Effector memory CD4-positive, alpha-beta T cell (primary cell): ENCODE data around the gene ITPRIPL1.

Source experiments
- DNase-seq, 3 donors: peaks; one replicate each; pipeline ENCODE4 v3.0.0-alpha.2; 2020
- H3K27ac ChIP-seq: 2 replicates; pipeline ENCODE4 v1.7.0; 2013; ENCODE audit warnings: mild to moderate bottlenecking, low read length, moderate library complexity; ENCODE audit not compliant: insufficient read depth, poor library complexity, severe bottlenecking
- H3K27me3 ChIP-seq: replicated peaks from 2 replicates; pipeline ENCODE4 v1.7.0; 2013; ENCODE audit warnings: mild to moderate bottlenecking, low read length; ENCODE audit not compliant: insufficient read depth, control insufficient read depth, poor library complexity, severe bottlenecking
- H3K36me3 ChIP-seq: 2 replicates; pipeline ENCODE4 v1.7.0; 2013; ENCODE audit warnings: mild to moderate bottlenecking, low read length, moderate library complexity; ENCODE audit not compliant: control insufficient read depth, insufficient read depth
- H3K4me1 ChIP-seq: 2 replicates; pipeline ENCODE4 v1.7.0; 2013; ENCODE audit warnings: low read length, mild to moderate bottlenecking; ENCODE audit not compliant: control insufficient read depth, insufficient read depth, poor library complexity, severe bottlenecking
- H3K4me3 ChIP-seq: 2 replicates; pipeline ENCODE4 v1.7.0; 2013; ENCODE audit warnings: low read length, low read depth, mild to moderate bottlenecking; ENCODE audit not compliant: insufficient read depth, poor library complexity, severe bottlenecking
- H3K9me3 ChIP-seq: 2 replicates; pipeline ENCODE4 v1.7.0; 2013; ENCODE audit warnings: mild to moderate bottlenecking, low read length, moderate library complexity; ENCODE audit not compliant: control insufficient read depth

ITPRIPL1 gene

GRCh38 chr2:96353032-96353561 lies 28.0 kb downstream of the ITPRIPL1 start:
- H3K9me3 ChIP-seq = no peaks in the 10 kb centered on the region
- no peaks in the 10 kb centered on the region for H3K4me1 ChIP-seq
- DNase-seq = no peak
- H3K27ac ChIP-seq = no peak overlapping the region
- no peaks in the 10 kb centered on the region for H3K27me3 ChIP-seq
- H3K36me3 ChIP-seq = no peaks in the 10 kb centered on the region
- no peak overlapping the region for H3K4me3 ChIP-seq

- no peaks in the 10 kb centered on the region for H3K27me3 ChIP-seq
- H3K36me3 ChIP-seq = no peaks in the 10 kb centered on the region
- no peaks in the 10 kb centered on the region for H3K9me3 ChIP-seq
- no peak overlapping the region for H3K27ac ChIP-seq
- DNase-seq = no peak
- no peaks in the 10 kb centered on the region for H3K4me1 ChIP-seq
- H3K4me3 ChIP-seq = no peak overlapping the region
Observed at GRCh38 chr2:96353606-96354101, 28.5 kb downstream of the ITPRIPL1 start.

GRCh38 chr2:96354492-96354891 lies 29.4 kb downstream of the ITPRIPL1 start:
- Histone ChIP-seq H3K4me3 (no peak overlapping the region), H3K27me3 (no peaks in the 10 kb centered on the region), H3K4me1 (peaks cover 1% of the 10 kb centered on the region), H3K27ac (no peak overlapping the region), H3K36me3 (no peaks in the 10 kb centered on the region), H3K9me3 (no peaks in the 10 kb centered on the region)
- no peak for DNase-seq

- DNase-seq = no peak
- Histone ChIP-seq H3K4me3 (no peak overlapping the region), H3K36me3 (no peaks in the 10 kb centered on the region), H3K9me3 (no peaks in the 10 kb centered on the region), H3K27ac (no peak overlapping the region), H3K4me1 (peaks cover 6% of the 10 kb centered on the region), H3K27me3 (no peaks in the 10 kb centered on the region)
Observed at GRCh38 chr2:96356889-96357288, 31.8 kb downstream of the ITPRIPL1 start.

GRCh38 chr2:96359310-96359709 lies 34.2 kb downstream of the ITPRIPL1 start:
- peak overlapping the region; percentile 22 for H3K27ac ChIP-seq
- H3K36me3 ChIP-seq = no peaks in the 10 kb centered on the region

GRCh38 chr2:96359866-96360265 lies 34.7 kb downstream of the ITPRIPL1 start:
- Histone ChIP-seq H3K4me1 (peaks cover 6% of the 10 kb centered on the region), H3K36me3 (no peaks in the 10 kb centered on the region), H3K27ac (peak overlapping the region; percentile 22), H3K27me3 (no peaks in the 10 kb centered on the region), H3K9me3 (no peaks in the 10 kb centered on the region), H3K4me3 (no peak overlapping the region)
- peak in 2 of 3 donors; percentile 11 to 18 for DNase-seq

More at GRCh38 chr2:96359310-96359709, 34.2 kb downstream of the ITPRIPL1 start:
- DNase-seq = peak in 1 of 3 donors; percentile 15
- peaks cover 6% of the 10 kb centered on the region for H3K4me1 ChIP-seq
- no peaks in the 10 kb centered on the region for H3K27me3 ChIP-seq
- no peaks in the 10 kb centered on the region for H3K9me3 ChIP-seq
- H3K4me3 ChIP-seq = no peak overlapping the region

GRCh38 chr2:96361751-96362150 lies 36.6 kb downstream of the ITPRIPL1 start:
- Histone ChIP-seq H3K27me3 (no peaks in the 10 kb centered on the region), H3K9me3 (no peaks in the 10 kb centered on the region), H3K4me1 (peaks cover 6% of the 10 kb centered on the region), H3K27ac (no peak overlapping the region), H3K36me3 (no peaks in the 10 kb centered on the region), H3K4me3 (no peak overlapping the region)
- no peak for DNase-seq

GRCh38 chr2:96369186-96369585 lies 44.1 kb downstream of the ITPRIPL1 start:
- Histone ChIP-seq H3K27me3 (no peaks in the 10 kb centered on the region), H3K4me3 (no peak overlapping the region), H3K4me1 (no peaks in the 10 kb centered on the region), H3K9me3 (no peaks in the 10 kb centered on the region), H3K27ac (no peak overlapping the region), H3K36me3 (no peaks in the 10 kb centered on the region)
- DNase-seq = no peak

GRCh38 chr2:96374211-96374951 lies 49.3 kb downstream of the ITPRIPL1 start:
- H3K27ac ChIP-seq = no peak overlapping the region

More at GRCh38 chr2:96374211-96374951, 49.3 kb downstream of the ITPRIPL1 start:
- Histone ChIP-seq H3K27me3 (no peaks in the 10 kb centered on the region), H3K36me3 (no peaks in the 10 kb centered on the region), H3K4me1 (no peaks in the 10 kb centered on the region), H3K4me3 (no peak overlapping the region), H3K9me3 (peaks cover 4% of the 10 kb centered on the region)
- no peak for DNase-seq
